ENCODE results near the gene SCYGR1. TPM values are rescaled to one million over a fixed set of nuclear protein-coding genes. Genes with fewer than 3 reads are reported as not detected.
"Not testable (repeated sequence)": the region's sequence is repeated elsewhere in the genome, so short reads cannot be mapped to it uniquely, and the experiment has no call there.

Gene SCYGR1
- total RNA-seq, 1 experiment from 2014 or later: not detected

DNA sequence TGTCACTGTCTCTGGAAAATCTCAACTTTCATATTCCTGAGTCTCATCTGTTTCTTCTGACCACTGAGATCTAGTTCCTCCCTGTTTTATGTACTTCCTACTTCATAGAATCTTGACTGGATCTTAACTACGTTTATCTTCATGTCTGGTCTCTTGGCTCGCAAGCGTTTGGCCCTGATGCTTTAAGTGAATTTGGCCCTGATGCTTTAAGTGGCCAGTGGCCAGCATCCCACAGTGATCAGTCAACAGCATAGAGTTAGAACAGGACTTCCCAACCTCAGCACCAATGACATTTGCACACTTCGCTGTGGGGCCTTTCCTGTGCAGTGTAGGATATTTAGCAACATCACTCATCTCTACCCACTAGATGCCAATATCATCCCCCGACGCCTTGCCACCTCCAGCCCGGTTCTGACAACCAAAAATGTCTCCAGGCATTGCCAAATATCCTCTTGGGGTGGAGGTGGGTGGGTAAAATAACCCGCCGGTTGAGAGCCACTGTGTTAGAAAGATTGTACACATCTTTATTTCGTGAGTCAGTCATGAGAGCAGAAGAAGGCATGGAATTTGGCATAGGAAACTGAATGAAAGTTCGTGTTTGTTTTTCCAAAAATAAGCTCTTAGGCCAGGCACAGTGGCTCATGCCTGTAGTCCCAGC, 20.9 kb downstream of the SCYGR1 start:
- H3K27me3 Mint-ChIP-seq (ENCODE audit: insufficient read depth, unreplicated experiment): no peaks in the 10 kb centered on the region
- POLR2A ChIA-PET: no interaction called here
- Histone ChIP-seq H3K4me1 (no peaks in the 10 kb centered on the region), H3K4me3 (ENCODE audit: low read depth, low read length) (no peak overlapping the region), H3K36me3 (ENCODE audit: control insufficient read depth, insufficient read depth, low read length) (no peaks in the 10 kb centered on the region), H3K9me3 (no peaks in the 10 kb centered on the region), H3K27me3 (replicated peaks; ENCODE audit: control insufficient read depth, insufficient read depth, low read length) (no peaks in the 10 kb centered on the region)
- TF ChIP-seq, protein P1, sequence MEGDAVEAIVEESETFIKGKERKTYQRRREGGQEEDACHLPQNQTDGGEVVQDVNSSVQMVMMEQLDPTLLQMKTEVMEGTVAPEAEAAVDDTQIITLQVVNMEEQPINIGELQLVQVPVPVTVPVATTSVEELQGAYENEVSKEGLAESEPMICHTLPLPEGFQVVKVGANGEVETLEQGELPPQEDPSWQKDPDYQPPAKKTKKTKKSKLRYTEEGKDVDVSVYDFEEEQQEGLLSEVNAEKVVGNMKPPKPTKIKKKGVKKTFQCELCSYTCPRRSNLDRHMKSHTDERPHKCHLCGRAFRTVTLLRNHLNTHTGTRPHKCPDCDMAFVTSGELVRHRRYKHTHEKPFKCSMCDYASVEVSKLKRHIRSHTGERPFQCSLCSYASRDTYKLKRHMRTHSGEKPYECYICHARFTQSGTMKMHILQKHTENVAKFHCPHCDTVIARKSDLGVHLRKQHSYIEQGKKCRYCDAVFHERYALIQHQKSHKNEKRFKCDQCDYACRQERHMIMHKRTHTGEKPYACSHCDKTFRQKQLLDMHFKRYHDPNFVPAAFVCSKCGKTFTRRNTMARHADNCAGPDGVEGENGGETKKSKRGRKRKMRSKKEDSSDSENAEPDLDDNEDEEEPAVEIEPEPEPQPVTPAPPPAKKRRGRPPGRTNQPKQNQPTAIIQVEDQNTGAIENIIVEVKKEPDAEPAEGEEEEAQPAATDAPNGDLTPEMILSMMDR (IDR thresholded peaks at IDR 0.05; ENCODE audit: insufficient read depth in 1 of 2, low read depth in 1 of 2, low read length in 1 of 2, severe bottlenecking in 1 of 2, unreplicated experiment in 1 of 2): no peak
- CTCF ChIA-PET: no interaction called here
- no peak overlapping the region for H3K27ac Mint-ChIP-seq (ENCODE audit: unreplicated experiment)
- H3K9me3 Mint-ChIP-seq (ENCODE audit: unreplicated experiment): no peaks in the 10 kb centered on the region
- BruUV-seq (replicated peaks): no TSS peak
- no peaks in the 10 kb centered on the region for H3K4me1 Mint-ChIP-seq (ENCODE audit: low read depth, unreplicated experiment)
- peaks cover 6% of the 10 kb centered on the region for H3K36me3 Mint-ChIP-seq (ENCODE audit: insufficient read depth, unreplicated experiment)
- H3K4me3 Mint-ChIP-seq (ENCODE audit: unreplicated experiment): no peak overlapping the region
- DNase-seq: no peak
- intact Hi-C loops (cut with micrococcal nuclease; ENCODE audit: unreplicated experiment): no loop called here

DNA sequence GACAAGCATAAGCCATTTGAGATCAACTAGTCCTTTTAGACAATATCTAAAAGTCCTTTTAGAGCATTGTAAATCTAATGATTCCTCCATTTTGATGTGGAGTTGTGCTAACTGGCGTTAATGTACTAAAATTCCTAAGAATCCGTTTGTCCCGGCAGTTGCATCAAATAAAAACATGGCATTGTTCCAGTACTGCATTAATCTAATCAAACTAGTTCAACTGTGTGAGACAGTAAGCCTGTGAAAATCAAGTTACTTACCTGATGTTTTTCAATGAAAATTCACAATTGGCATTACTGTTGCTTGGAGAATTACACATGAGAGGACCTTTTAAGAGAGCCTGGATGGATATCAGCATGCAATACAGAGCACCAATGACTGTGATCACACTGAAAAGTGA, 21.9 kb downstream of the SCYGR1 start:
- BruUV-seq (replicated peaks): no TSS peak
- no peaks in the 10 kb centered on the region for H3K9me3 ChIP-seq
- no peaks in the 10 kb centered on the region for H3K36me3 ChIP-seq (ENCODE audit: control insufficient read depth, insufficient read depth, low read length)
- intact Hi-C loops (cut with micrococcal nuclease; ENCODE audit: unreplicated experiment): no loop called here
- H3K9me3 Mint-ChIP-seq (ENCODE audit: unreplicated experiment): no peaks in the 10 kb centered on the region
- H3K27ac Mint-ChIP-seq (ENCODE audit: unreplicated experiment): no peak overlapping the region
- no peak overlapping the region for H3K4me3 Mint-ChIP-seq (ENCODE audit: unreplicated experiment)
- ChIA-PET CTCF (no interaction called here), POLR2A (no interaction called here)
- H3K27me3 ChIP-seq (replicated peaks; ENCODE audit: control insufficient read depth, insufficient read depth, low read length): no peaks in the 10 kb centered on the region
- H3K4me3 ChIP-seq (ENCODE audit: low read depth, low read length): no peak overlapping the region
- no peaks in the 10 kb centered on the region for H3K27me3 Mint-ChIP-seq (ENCODE audit: insufficient read depth, unreplicated experiment)
- no peak for DNase-seq
- H3K36me3 Mint-ChIP-seq (ENCODE audit: insufficient read depth, unreplicated experiment): peaks cover 15% of the 10 kb centered on the region
- no peaks in the 10 kb centered on the region for H3K4me1 Mint-ChIP-seq (ENCODE audit: low read depth, unreplicated experiment)
- TF ChIP-seq, protein P1 (IDR thresholded peaks at IDR 0.05; ENCODE audit: insufficient read depth in 1 of 2, low read depth in 1 of 2, low read length in 1 of 2, severe bottlenecking in 1 of 2, unreplicated experiment in 1 of 2): no peak
- H3K4me1 ChIP-seq: no peaks in the 10 kb centered on the region

GRCh38 chr2:227364585-227365263, 23.0 kb downstream of the SCYGR1 start:
- H3K4me3 ChIP-seq (ENCODE audit: low read depth, low read length); H3K27me3 Mint-ChIP-seq (ENCODE audit: insufficient read depth, unreplicated experiment); intact Hi-C loops (cut with micrococcal nuclease; ENCODE audit: unreplicated experiment); DNase-seq; H3K36me3 ChIP-seq (ENCODE audit: control insufficient read depth, insufficient read depth, low read length); H3K4me3 Mint-ChIP-seq (ENCODE audit: unreplicated experiment); H3K27ac Mint-ChIP-seq (ENCODE audit: unreplicated experiment); CTCF ChIA-PET; H3K9me3 Mint-ChIP-seq (ENCODE audit: unreplicated experiment); BruUV-seq (replicated peaks); H3K9me3 ChIP-seq; H3K4me1 ChIP-seq; H3K4me1 Mint-ChIP-seq (ENCODE audit: low read depth, unreplicated experiment); POLR2A ChIA-PET; H3K27me3 ChIP-seq (replicated peaks; ENCODE audit: control insufficient read depth, insufficient read depth, low read length): not testable (repeated sequence)
- H3K36me3 Mint-ChIP-seq (ENCODE audit: insufficient read depth, unreplicated experiment): peaks cover 22% of the 10 kb centered on the region
